ENCODE data around the gene SLC13A5.

- no peak for TF ChIP-seq CTCF (IDR thresholded peaks at IDR 0.05)
- no peak for TF ChIP-seq POLR2A (IDR thresholded peaks at IDR 0.05)
- no peak for TF ChIP-seq EP300 (IDR thresholded peaks at IDR 0.05; ENCODE audit: low read depth)
Measured at GRCh38 chr17:6696906-6697305, 16.3 kb downstream of the SLC13A5 start.

Data from transverse colon (tissue), 3 donors.